NT2/D1 (cell line): ENCODE data around the gene MTG1.
"Not testable (repeated sequence)": the region's sequence is repeated elsewhere in the genome, so short reads cannot be mapped to it uniquely, and the experiment has no call there.

Experiments
- DNase-seq: peaks from one replicate; pipeline ENCODE4 v3.0.0-alpha.2; 2011; ENCODE audit warnings: low read depth, low spot score
- H3K27me3 ChIP-seq: 2 replicates; pipeline ENCODE4 v1.6.0; 2011; ENCODE audit warnings: mild to moderate bottlenecking; ENCODE audit not compliant: insufficient read length, insufficient read depth
- H3K36me3 ChIP-seq: 2 replicates; pipeline ENCODE4 v1.6.1; 2011; ENCODE audit warnings: mild to moderate bottlenecking, low read length, mixed read lengths; ENCODE audit not compliant: insufficient read depth, insufficient read length
- H3K4me1 ChIP-seq: 2 replicates; pipeline ENCODE4 v1.5.1; 2011; ENCODE audit not compliant: insufficient read depth, insufficient read length
- H3K4me3 ChIP-seq: 2 replicates; pipeline ENCODE4 v1.5.1; 2011; ENCODE audit warnings: low read depth; ENCODE audit not compliant: insufficient read length
- H3K9ac ChIP-seq: 2 replicates; pipeline ENCODE4 v1.6.0; 2011; ENCODE audit warnings: low read depth; ENCODE audit not compliant: insufficient read length
- H3K9me3 ChIP-seq: 2 replicates; pipeline ENCODE4 v1.5.1; 2011; ENCODE audit warnings: mild to moderate bottlenecking, low read length; ENCODE audit not compliant: insufficient read depth
- SUZ12 ChIP-seq: IDR thresholded peaks from 2 replicates; pipeline ENCODE4 v1.6.1; 2011; ENCODE audit not compliant: insufficient read length, insufficient read depth; ENCODE audit errors: extremely low read depth
- YY1 ChIP-seq: IDR thresholded peaks from 2 replicates; pipeline ENCODE4 v1.6.1; 2011; ENCODE audit not compliant: insufficient read length, insufficient read depth
- ZNF274 ChIP-seq: IDR thresholded peaks from 2 replicates; pipeline ENCODE4 v1.6.1; 2011; ENCODE audit warnings: mild to moderate bottlenecking, low read depth, low read length

Gene MTG1

DNA sequence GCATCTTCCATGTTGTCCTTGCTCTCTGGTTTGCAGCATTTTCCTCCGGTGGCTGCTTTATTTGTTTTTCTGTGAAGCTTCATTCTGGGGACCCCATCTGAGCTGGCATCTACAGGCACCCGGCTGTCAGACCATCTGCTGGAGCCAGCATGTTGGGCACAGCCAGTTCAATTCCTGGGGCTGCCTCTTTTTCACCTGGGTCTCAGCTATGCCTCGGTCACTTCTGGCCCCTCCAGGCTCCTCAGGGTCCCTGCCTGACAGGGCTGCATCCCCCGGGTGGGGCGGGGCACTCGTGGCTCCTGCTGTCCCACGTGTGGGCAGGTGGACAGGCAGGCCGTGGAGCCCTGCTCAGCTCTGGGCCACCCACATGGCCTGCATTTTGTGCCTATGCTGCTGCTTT, 67.9 kb downstream of the MTG1 start:
- Histone ChIP-seq H3K4me3 (no peak overlapping the region), H3K36me3 (no peaks in the 10 kb centered on the region), H3K27me3 (peaks cover 26% of the 10 kb centered on the region), H3K4me1 (no peaks in the 10 kb centered on the region), H3K9me3 (no peaks in the 10 kb centered on the region), H3K9ac (no peak overlapping the region)
- DNase-seq = no peak
- TF ChIP-seq ZNF274 (no peak), SUZ12 (no peak), YY1 (no peak)

DNA sequence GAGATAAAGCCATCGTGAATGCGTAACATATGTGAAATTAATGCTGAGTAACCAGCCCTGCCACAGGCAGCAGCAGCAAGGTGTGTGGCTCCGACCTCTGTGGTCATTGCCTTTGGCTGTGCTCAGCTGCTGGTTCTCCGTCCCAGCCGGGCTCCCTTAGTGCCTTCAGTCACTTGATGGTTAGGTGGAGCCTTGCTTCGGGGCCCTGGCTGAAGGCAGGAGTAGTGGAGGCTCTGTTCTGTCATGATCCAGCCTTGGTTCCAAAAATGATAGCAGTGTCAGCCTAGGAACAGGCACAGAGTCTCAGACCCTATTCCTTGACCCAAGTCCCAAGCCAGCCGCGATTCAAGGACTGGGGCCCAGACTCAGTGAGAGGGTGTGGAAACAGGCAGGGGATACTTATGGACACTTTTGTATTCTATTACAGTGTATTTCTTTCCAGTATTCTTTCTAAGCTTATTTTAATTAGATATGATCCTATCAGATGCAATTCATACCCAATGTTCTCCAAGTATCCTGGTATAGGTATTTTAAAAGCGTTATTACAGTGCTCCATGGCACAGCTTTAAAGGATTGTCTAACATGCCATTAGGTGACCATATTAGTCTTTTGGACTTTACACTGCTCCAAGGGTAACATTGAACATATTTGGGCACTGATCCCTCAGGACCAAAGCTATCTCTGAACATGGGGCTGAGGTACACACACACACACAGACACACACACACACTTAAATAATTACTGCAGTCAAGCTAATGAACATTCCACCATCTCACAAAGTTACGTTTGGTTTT, 68.8 kb downstream of the MTG1 start:
- TF ChIP-seq ZNF274 (no peak), SUZ12 (no peak), YY1 (no peak)
- no peaks in the 10 kb centered on the region for H3K36me3 ChIP-seq
- H3K4me3 ChIP-seq = no peak overlapping the region
- H3K9me3 ChIP-seq = no peaks in the 10 kb centered on the region
- no peaks in the 10 kb centered on the region for H3K4me1 ChIP-seq
- DNase-seq = no peak
- no peak overlapping the region for H3K9ac ChIP-seq
- peaks cover 26% of the 10 kb centered on the region for H3K27me3 ChIP-seq

DNA sequence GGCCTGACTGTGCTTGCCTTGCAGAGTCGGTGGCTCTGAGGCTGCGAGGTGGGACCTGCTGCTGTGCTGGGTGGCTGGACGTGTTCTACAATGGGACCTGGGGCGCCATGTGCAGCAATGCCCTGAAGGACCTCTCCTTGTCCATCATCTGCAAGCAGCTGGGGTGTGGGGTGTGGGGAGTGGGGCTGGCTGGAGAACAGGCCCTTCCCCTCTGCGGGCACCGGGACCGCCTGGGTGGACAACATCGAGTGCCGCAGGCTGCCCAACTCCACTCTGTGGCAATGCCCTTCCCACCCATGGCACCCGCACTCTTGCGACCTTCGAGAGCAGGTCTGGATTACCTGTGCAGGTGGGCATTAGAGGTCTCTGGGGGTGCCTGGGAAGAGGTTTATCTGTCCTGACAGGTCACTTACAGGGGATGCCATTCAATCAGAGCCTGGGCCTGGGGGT, 70.7 kb downstream of the MTG1 start:
- peak overlapping the region; percentile 50 for H3K9ac ChIP-seq
- no peak overlapping the region for H3K4me3 ChIP-seq
- H3K36me3 ChIP-seq = no peaks in the 10 kb centered on the region
- H3K9me3 ChIP-seq = no peaks in the 10 kb centered on the region
- no peaks in the 10 kb centered on the region for H3K4me1 ChIP-seq
- TF ChIP-seq YY1 = no peak
- no peak for TF ChIP-seq SUZ12
- no peak for TF ChIP-seq ZNF274
- DNase-seq = no peak
- H3K27me3 ChIP-seq = peaks cover 26% of the 10 kb centered on the region

- H3K4me3 ChIP-seq = peak overlapping the region; percentile 30
- H3K9ac ChIP-seq = peak overlapping the region; percentile 50
- no peak for TF ChIP-seq YY1
- TF ChIP-seq SUZ12 = no peak
- no peak for TF ChIP-seq ZNF274
- no peaks in the 10 kb centered on the region for H3K9me3 ChIP-seq
- no peak for DNase-seq
- H3K27me3 ChIP-seq = peaks cover 26% of the 10 kb centered on the region
- no peaks in the 10 kb centered on the region for H3K4me1 ChIP-seq
- H3K36me3 ChIP-seq = no peaks in the 10 kb centered on the region
These were observed 71.4 kb downstream of the MTG1 start for GRCh38 chr10:133465191-133465949.

DNA sequence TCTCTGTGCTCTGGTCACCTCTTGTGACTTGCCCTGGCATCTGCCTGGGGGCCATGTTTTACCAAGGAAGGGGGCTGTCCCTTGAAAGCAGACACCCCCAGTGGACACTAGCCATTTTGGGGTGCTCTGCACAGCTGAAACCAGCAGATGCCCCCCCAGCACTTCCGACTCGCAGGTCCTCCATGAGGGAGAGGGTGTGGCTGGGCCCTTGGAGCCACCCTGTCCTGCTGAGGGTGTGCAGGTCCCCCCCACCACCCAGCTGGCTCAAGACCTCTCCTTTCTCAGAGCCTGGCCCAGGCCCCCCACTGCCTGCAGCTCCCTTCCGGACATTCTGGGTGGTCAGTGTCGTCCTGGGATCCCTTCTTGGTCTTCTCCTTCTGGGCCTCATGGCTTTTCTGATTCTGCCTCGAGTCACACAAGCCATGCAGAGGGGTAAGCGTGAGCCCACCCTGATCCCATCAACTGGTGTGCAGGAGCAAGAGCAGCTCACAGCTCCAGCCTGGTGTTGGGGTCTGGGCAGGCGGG, 72.1 kb downstream of the MTG1 start:
- no peak for DNase-seq
- Histone ChIP-seq H3K9me3 (no peaks in the 10 kb centered on the region), H3K27me3 (peaks cover 26% of the 10 kb centered on the region), H3K4me1 (no peaks in the 10 kb centered on the region), H3K4me3 (no peak overlapping the region), H3K36me3 (no peaks in the 10 kb centered on the region), H3K9ac (no peak overlapping the region)
- TF ChIP-seq SUZ12 (no peak), ZNF274 (no peak), YY1 (no peak)

GRCh38 chr10:133466683-133467275, 72.8 kb downstream of the MTG1 start:
- Histone ChIP-seq H3K4me3 (no peak overlapping the region), H3K4me1 (no peaks in the 10 kb centered on the region), H3K9ac (no peak overlapping the region), H3K9me3 (no peaks in the 10 kb centered on the region), H3K27me3 (peaks cover 26% of the 10 kb centered on the region), H3K36me3 (no peaks in the 10 kb centered on the region)
- TF ChIP-seq ZNF274 (no peak), SUZ12 (no peak), YY1 (no peak)
- no peak for DNase-seq

GRCh38 chr10:133467286-133467911, 73.4 kb downstream of the MTG1 start:
- Histone ChIP-seq H3K27me3 (peaks cover 26% of the 10 kb centered on the region), H3K4me1 (no peaks in the 10 kb centered on the region), H3K9me3 (no peaks in the 10 kb centered on the region), H3K9ac (no peak overlapping the region), H3K4me3 (no peak overlapping the region), H3K36me3 (no peaks in the 10 kb centered on the region)
- TF ChIP-seq ZNF274 (no peak), SUZ12 (no peak), YY1 (no peak)
- no peak for DNase-seq

- DNase-seq, H3K4me3 ChIP-seq, H3K9me3 ChIP-seq, H3K4me1 ChIP-seq, H3K9ac ChIP-seq, H3K36me3 ChIP-seq: not testable (repeated sequence)
- H3K27me3 ChIP-seq = peaks cover 21% of the 10 kb centered on the region
These were observed 75.2 kb downstream of the MTG1 start for GRCh38 chr10:133469205-133469604.
